Activated CD4-positive, alpha-beta T cell treated with anti-CD3 and anti-CD28 coated beads, Interleukin-2, amount 10 ng/mL, durations not matched to agents 7 days and 5 days (primary cell): ENCODE measurements around the gene SPATC1L. TPM values are rescaled to one million over a fixed set of nuclear protein-coding genes. Genes with fewer than 3 reads are reported as not detected.
A peak's percentile ranks its signal among the peaks of the same experiment; 100 is the strongest.
"Not testable (repeated sequence)": the region's sequence is repeated elsewhere in the genome, so short reads cannot be mapped to it uniquely, and the experiment has no call there.

Source experiments
- CTCF ChIA-PET: fragments of 350-600 bp; sonication (Branson Sonifier 250); formaldehyde crosslinking; loops from one replicate; lab custom pipeline; 2021; ENCODE audit warnings: antibody characterized with exemption; lab: Charles Lee
- POLR2A ChIA-PET: fragments of 350-600 bp; sonication (Branson Sonifier 250); formaldehyde crosslinking; loops from one replicate; lab custom pipeline; 2021; ENCODE audit warnings: antibody characterized with exemption; lab: Charles Lee
- DNase-seq: peaks from one replicate; pipeline ENCODE4 v3.0.0-alpha.2; 2020
- H3K27ac Mint-ChIP-seq: one replicate; pipeline ENCODE4 v1.8.0; 2021; ENCODE audit warnings: mild to moderate bottlenecking, moderate library complexity, mixed read lengths
- H3K27me3 Mint-ChIP-seq: one replicate; pipeline ENCODE4 v1.8.0; 2021; ENCODE audit warnings: mixed read lengths
- H3K36me3 Mint-ChIP-seq: one replicate; pipeline ENCODE4 v1.8.0; 2021; ENCODE audit warnings: low read depth, mixed read lengths
- H3K4me1 Mint-ChIP-seq: one replicate; pipeline ENCODE4 v1.8.0; 2021; ENCODE audit warnings: mixed read lengths
- H3K4me3 Mint-ChIP-seq: one replicate; pipeline ENCODE4 v1.8.0; 2021; ENCODE audit warnings: mild to moderate bottlenecking, moderate library complexity, mixed read lengths
- H3K9me3 Mint-ChIP-seq: one replicate; pipeline ENCODE4 v1.8.0; 2021; ENCODE audit warnings: mixed read lengths
- total RNA-seq, 2 experiments: library from RNA; stranded (reverse); gene quantifications; one replicate each; pipeline ENCODE4 v1.2.3, GENCODE V29; 2021

Gene SPATC1L
- total RNA-seq, 2 experiments from 2014 or later = 6.1 to 6.3 TPM

DNA sequence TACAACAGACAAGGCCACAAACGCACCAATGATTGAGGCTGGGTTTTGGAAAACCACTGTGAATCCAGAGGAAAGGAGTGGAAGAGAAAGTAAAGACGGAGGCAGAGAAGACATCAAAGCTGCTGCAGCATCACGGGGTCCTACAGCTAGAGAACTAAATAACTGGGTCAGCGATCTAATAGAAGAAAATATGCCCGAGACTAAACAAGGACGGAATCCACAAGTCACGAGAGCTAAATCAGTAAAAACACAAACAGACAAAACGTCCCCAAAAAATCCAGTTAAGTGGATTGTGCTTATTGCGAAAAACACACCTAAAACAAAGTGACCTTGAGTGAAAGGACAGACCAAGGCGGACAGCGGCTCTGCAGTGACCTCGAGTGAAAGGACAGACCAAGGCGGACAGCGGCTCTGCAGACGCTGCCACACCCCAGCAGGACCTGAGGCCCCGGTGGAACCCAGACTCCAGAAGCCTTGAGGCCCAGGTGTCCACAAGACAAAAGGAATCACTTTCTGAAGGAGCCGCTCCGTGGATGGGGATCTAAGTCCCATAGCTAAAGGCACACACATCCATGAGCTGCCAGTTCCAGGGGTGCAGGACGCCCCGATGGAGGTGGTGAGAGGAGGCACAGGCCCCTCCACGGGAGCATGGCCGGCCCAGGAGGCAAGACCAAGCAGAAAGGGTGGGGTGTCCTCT is 34.9 kb downstream of the SPATC1L start:
- POLR2A ChIA-PET = no interaction called here
- no peak for DNase-seq
- no peak overlapping the region for H3K27ac Mint-ChIP-seq
- no peaks in the 10 kb centered on the region for H3K9me3 Mint-ChIP-seq
- H3K27me3 Mint-ChIP-seq = no peaks in the 10 kb centered on the region
- no peak overlapping the region for H3K4me3 Mint-ChIP-seq
- peaks cover 3% of the 10 kb centered on the region for H3K4me1 Mint-ChIP-seq
- CTCF ChIA-PET = interaction anchor here (1.2 kb wide), 1 partner anchor 12 kb away, joined by 3 read pairs; no protein-coding TSS in a partner anchor
- H3K36me3 Mint-ChIP-seq = no peaks in the 10 kb centered on the region

DNA sequence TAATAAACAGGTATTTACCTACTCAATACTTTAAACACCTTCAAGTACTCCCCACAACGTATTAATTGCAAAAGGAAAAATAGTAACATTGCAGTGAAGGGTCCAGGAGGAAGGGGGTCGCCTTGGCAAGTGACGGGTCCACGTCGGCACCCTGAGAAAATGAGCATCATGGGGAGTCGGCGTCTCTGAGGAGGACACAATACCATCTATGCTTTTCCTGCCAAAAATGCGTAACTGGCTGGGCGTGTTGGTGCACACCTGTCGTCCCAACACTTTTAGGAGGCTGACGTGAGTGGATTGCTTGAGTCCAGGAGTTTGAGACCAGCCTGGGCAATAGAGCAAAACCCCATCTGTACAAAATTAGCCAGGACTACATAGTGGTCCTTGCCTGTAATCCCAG is 36.2 kb downstream of the SPATC1L start:
- Mint-ChIP-seq H3K9me3 (no peaks in the 10 kb centered on the region), H3K27ac (no peak overlapping the region), H3K27me3 (no peaks in the 10 kb centered on the region), H3K4me1 (peaks cover 10% of the 10 kb centered on the region), H3K36me3 (no peaks in the 10 kb centered on the region), H3K4me3 (no peak overlapping the region)
- POLR2A ChIA-PET = no interaction called here
- DNase-seq = no peak
- CTCF ChIA-PET = interaction anchor here (0.6 kb wide), 1 partner anchor 12 kb away, joined by 3 read pairs; no protein-coding TSS in a partner anchor

DNA sequence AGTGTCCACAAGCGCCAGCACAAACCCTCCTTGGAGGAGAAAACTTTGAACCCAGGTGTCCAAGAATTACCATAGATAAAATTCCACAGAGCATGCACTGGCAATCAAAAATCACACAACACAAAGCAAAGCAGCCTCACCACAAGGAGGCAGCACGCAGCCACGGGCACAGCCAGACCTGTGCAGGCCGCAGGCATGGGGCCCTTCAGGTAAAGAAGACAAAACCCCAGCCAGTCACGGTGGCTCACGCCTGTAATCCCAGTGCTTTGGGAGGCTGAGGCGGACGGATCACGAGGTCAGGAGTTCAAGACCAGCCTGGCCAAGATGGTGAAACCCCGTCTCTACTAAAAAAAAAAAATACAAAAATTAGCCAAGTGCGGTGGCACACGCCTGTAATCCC is 36.8 kb downstream of the SPATC1L start:
- H3K9me3 Mint-ChIP-seq, H3K4me3 Mint-ChIP-seq, POLR2A ChIA-PET, H3K36me3 Mint-ChIP-seq, H3K27me3 Mint-ChIP-seq, CTCF ChIA-PET, H3K27ac Mint-ChIP-seq: not testable (repeated sequence)
- DNase-seq = peak; percentile 60
- peaks cover 10% of the 10 kb centered on the region for H3K4me1 Mint-ChIP-seq

DNA sequence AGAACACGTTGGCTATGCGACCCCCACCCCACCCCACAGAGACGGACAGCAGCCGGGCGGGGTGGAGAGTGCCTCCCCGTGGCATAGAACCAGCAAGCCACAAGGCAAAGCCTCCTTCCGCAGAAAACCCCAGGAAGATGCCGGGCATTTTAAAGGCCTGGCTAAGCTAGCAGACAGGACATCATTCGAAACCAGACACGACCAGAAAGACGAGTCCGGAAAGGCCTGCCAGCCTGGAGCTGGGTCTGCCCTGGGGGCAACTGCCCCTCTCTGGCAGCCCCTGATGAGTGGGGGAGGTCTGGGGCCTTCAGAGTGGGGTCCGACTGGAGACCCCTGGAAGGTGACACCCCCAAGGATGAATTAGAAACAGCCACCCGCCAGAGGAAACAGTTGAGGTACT is 37.4 kb downstream of the SPATC1L start:
- Mint-ChIP-seq H3K27ac (no peak overlapping the region), H3K36me3 (no peaks in the 10 kb centered on the region), H3K4me3 (no peak overlapping the region), H3K9me3 (peaks cover 2% of the 10 kb centered on the region), H3K27me3 (no peaks in the 10 kb centered on the region), H3K4me1 (peaks cover 10% of the 10 kb centered on the region)
- POLR2A ChIA-PET = no interaction called here
- DNase-seq = no peak
- CTCF ChIA-PET = no interaction called here

DNA sequence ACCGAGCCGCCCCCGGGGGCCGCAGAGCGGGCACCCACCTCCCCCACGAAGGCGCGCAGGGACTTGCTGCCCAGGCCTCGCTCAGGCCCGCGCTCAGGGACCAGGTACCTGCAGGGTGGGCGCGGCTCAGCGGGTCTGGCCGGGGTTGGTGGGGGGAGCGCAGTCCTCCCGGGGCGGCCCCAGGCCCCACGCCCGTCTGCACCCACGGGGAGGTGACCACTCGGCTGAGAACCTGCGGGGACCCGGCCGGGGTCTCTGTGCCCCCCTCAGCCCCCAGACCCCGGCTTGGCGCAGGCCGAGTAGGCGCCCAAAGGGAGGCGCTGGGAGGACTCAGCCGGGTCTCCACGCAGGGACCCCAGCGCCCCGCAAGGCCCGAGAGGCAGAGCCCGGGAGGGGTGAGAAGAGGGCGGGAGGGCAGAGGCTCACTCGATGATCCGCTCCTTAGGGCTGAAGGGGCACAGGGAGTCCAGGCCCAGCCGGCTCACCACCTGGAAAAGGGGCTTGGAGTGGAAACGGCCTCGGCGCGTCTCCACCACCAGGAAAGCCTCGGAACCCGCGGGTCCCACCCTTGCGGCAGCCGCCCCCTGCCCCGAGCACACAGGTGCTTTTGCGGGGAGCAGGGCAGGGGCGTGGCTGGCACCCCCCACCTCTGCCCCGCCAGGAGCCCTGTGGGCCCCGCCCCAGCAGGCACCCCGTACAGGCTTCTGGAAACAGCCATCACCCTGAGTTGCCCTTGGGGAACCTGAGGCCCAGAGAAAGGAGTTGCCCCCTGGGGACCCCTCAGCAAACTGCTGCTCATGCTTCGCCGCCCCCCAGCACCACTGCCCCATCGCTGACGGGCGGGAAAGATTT is 38.2 kb downstream of the SPATC1L start:
- Mint-ChIP-seq H3K27me3 (no peaks in the 10 kb centered on the region), H3K4me3 (no peak overlapping the region), H3K4me1 (peaks cover 10% of the 10 kb centered on the region), H3K9me3 (peaks cover 2% of the 10 kb centered on the region), H3K27ac (no peak overlapping the region), H3K36me3 (no peaks in the 10 kb centered on the region)
- ChIA-PET CTCF (no interaction called here), POLR2A (no interaction called here)
- no peak for DNase-seq

DNA sequence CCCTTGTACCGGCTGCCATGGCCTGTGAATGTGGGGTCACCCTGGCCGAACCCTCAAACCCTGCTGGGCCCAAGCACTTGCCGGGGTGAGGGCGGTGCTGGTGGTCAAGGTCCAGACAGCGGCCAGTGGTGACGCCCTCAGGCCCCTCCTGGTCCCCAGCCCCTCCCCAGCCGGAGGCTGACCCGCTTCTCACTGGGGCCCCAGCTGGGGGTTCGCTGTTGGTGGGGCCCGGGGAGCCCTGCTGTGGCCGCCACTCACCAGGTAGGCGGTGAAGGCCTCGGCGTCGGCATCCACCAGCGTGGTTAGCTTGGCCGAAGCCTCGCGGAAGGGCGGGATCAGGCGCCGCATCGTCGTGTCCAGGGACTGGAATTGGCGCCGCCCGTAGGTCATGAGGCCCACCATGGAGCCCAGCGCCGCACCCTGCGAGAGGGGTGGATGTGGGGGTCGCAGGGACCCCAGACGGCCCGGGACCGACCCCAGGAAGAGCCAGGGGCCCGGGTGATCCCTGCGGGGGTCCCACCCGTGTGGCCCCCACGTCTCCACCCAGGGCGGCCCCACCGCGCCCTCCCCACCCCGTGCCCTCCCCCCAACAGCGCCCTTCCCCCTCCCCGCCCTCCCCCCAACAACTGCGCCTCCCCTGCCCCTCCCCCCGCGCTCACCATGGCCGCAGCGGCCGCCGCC is 39.0 kb downstream of the SPATC1L start:
- ChIA-PET CTCF (no interaction called here), POLR2A (no interaction called here)
- H3K27me3 Mint-ChIP-seq = no peaks in the 10 kb centered on the region
- DNase-seq = no peak
- no peak overlapping the region for H3K4me3 Mint-ChIP-seq
- no peak overlapping the region for H3K27ac Mint-ChIP-seq
- H3K4me1 Mint-ChIP-seq = peaks cover 10% of the 10 kb centered on the region
- peaks cover 2% of the 10 kb centered on the region for H3K9me3 Mint-ChIP-seq
- no peaks in the 10 kb centered on the region for H3K36me3 Mint-ChIP-seq

DNA sequence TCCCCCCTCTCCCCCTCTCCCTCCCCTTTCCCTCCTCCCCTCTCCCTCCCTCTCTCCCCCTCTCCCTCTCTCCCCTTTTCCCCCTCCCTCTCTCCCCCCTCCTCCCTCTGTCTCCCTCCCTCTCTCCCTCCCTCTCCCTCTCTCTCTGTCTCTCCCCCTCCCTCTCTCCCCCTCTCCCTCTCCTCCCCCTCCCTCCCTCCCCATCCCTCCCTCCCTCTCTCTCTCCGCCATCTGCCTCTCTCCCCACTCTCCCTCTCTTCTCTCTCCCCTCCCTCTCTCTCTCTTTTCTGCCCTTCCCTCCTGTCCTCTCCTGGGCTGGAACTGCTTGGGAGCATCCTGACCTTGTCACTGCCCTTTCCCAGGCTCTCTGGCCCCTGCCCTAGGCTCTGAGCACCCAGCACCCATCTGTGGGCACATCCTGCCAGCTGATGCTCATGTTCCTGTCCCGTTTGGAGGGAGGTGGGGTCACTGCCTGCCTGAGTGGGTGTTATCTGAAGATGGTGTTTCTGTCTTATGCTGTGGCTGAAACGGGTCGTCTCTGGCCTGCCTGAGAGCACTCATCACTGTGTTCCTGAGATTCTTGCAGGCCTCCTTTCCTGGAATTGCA is 39.7 kb downstream of the SPATC1L start:
- CTCF ChIA-PET = interaction anchor here (0.8 to 3.1 kb wide), 4 partner anchors 9 to 488 kb away, joined by 3 to 24 read pairs (median 4); no protein-coding TSS in a partner anchor
- Mint-ChIP-seq H3K9me3 (peaks cover 2% of the 10 kb centered on the region), H3K27ac (peak overlapping the region; percentile 84), H3K4me3 (no peak overlapping the region), H3K36me3 (no peaks in the 10 kb centered on the region), H3K27me3 (no peaks in the 10 kb centered on the region), H3K4me1 (peaks cover 10% of the 10 kb centered on the region)
- POLR2A ChIA-PET = no interaction called here
- no peak for DNase-seq

DNA sequence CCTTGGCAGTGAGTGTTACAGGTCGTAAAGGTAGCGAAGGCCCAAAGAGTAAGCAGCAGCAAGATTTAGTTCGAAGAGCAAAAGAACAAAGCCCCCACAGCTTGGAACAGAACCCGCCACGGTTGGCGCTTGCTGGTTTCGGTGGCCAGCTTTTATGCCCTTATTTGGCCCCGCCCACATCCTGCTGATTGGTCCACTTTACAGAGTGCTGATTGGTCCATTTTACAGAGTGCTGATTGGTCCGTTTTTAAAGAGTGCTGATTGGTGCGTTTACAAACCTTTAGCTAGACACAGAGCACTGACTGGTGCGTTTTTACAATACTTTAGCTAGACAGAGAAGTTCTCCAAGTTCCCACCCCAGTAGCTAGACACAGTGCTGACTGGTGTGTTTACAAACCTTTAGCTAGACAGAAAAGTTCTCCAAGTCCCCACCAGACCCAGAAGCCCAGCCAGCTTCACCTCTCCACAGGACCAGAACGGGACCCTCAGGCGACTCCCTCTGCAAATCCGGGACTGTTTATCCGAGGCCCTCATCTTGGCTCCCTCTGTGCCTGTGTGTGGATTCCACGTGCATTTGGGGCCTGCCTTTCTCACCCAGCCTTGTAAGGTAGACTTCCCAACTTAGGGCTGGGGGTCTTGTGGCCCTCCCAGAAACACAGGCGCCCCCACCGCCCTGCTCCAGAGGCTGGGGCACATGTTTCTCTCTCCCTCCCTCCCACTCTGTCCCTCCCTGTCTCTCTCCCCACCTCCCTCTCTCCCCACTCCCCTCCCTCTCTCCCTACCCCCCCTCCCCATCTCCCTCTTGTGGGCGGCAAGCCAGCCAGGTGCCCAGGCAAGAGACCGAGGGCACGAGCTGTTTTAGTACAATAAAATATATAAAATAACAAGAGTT is 41.4 kb downstream of the SPATC1L start:
- no peaks in the 10 kb centered on the region for H3K36me3 Mint-ChIP-seq
- POLR2A ChIA-PET = no interaction called here
- no peak for DNase-seq
- CTCF ChIA-PET = interaction anchor here (0.6 to 3.1 kb wide), 15 partner anchors 11 to 570 kb away, joined by 3 to 24 read pairs (median 4); no protein-coding TSS in a partner anchor
- no peak overlapping the region for H3K27ac Mint-ChIP-seq
- H3K4me1 Mint-ChIP-seq = peaks cover 10% of the 10 kb centered on the region
- no peak overlapping the region for H3K4me3 Mint-ChIP-seq
- H3K9me3 Mint-ChIP-seq = peaks cover 2% of the 10 kb centered on the region
- no peaks in the 10 kb centered on the region for H3K27me3 Mint-ChIP-seq

DNA sequence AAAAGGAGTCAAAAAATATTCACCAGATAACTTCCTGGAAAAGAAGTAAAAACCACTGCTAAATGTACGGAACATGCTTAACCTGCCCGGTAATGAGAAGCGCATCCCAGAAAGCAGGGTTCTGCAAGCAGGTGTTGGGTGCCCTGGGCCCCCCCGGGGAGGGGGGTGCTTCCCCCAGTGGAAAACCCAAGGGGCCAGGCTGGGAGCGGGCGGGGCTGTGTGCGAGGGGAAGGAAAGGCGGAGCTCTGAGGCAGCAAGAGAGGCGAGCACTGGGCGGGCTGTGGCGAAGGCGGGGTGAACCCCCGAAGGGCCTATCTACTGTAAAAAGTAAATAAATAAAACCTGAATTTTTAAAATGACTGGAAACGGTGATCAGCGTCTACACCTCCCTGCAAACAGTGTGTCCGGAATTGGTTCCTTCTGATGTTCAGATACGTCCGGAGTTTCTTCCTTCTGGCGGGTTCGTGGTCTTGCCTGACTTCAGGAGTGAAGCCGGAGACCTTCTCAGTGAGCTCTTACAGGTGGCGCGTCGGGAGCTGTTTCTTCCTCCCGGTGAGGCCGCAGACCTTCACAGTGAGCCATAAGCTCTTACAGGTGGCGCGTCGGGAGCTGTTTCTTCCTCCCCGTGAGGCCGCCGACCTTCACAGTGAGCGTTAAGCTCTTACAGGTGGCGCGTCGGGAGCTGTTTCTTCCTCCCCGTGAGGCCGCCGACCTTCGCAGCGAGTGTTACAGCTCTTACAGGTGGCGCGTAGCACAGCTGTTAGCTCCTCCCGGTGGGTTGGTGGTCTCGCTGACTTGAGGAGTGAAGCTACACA is 42.3 kb downstream of the SPATC1L start:
- CTCF ChIA-PET = interaction anchor here (0.6 to 3.1 kb wide), 4 partner anchors 11 to 569 kb away, joined by 3 to 24 read pairs (median 4); no protein-coding TSS in a partner anchor
- Mint-ChIP-seq H3K36me3 (no peaks in the 10 kb centered on the region), H3K27me3 (no peaks in the 10 kb centered on the region), H3K4me1 (peaks cover 10% of the 10 kb centered on the region), H3K4me3 (no peak overlapping the region), H3K9me3 (peaks cover 2% of the 10 kb centered on the region), H3K27ac (no peak overlapping the region)
- no peak for DNase-seq
- POLR2A ChIA-PET = no interaction called here

DNA sequence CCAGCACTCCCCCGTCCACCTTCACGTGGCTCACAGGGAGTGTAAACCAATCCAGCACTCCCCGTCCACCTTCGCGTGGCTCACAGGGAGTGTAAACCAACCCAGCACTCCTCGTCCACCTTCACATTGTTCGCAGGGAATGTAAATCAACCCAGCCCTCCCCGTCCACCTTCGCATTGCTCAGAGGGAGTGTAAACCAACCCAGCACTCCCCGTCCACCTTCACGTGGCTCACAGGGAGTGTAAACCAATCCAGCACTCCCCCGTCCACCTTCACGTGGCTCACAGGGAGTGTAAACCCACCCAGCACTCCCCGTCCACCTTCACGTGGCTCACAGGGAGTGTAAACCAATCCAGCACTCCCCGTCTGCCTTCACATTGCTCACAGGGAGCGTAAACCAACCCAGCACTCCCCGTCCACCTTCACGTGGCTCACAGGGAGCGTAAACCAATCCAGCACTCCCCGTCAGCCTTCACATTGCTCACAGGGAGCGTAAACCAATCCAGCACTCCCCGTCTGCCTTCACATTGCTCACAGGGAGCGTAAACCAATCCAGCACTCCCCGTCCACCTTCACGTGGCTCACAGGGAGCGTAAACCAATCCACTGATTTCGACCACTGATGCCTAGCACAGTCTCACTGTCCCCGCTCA is 43.8 kb downstream of the SPATC1L start:
- H3K4me3 Mint-ChIP-seq, H3K27ac Mint-ChIP-seq, H3K9me3 Mint-ChIP-seq, H3K27me3 Mint-ChIP-seq, CTCF ChIA-PET, H3K36me3 Mint-ChIP-seq, DNase-seq, POLR2A ChIA-PET: not testable (repeated sequence)
- H3K4me1 Mint-ChIP-seq = peaks cover 10% of the 10 kb centered on the region

DNA sequence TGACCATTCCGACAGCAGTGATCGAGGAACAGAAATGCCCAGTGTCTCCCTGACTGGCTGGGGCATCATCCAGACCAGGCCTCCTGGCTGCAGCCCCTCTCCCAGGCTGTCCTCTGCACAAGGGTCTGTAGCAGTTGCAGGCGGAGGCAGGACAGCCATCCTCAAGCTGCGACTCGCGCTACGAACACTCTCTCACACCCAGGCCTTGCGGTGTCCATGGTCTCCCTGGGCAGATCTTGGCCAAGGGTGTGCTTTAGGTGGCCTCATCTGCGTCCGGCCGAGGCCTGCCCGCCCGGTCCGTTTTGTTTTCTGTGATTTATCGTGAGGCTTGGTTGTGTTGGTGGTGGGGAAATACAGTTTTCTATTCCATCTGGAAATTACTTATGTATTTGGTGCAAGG is 44.6 kb downstream of the SPATC1L start:
- ChIA-PET POLR2A (no interaction called here), CTCF (no interaction called here)
- DNase-seq = no peak
- Mint-ChIP-seq H3K9me3 (peaks cover 2% of the 10 kb centered on the region), H3K4me3 (no peak overlapping the region), H3K27me3 (no peaks in the 10 kb centered on the region), H3K36me3 (no peaks in the 10 kb centered on the region), H3K27ac (no peak overlapping the region), H3K4me1 (peaks cover 8% of the 10 kb centered on the region)
